Measurements from ENCODE around the gene ANKRD11.

DNA sequence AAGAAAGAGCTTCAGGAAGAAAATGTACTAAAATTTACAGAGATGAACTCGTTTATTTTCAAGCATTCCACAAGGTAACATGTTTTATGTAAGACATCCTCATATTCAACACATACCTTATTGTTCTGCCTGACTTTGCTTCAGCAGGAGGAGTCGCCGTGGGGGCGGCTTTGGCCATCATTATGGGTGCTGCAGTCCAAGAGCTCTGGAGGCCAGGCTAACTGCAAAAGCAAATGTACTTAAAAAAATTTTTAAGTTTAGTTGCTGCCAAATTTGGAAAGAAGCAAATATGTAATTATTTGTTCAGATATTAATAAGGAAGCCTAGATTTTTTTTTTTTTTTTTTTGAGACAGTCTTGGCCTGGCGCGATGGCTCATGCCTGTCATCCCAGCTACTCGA lies 13.7 kb upstream of the ANKRD11 start:
- TF ChIP-seq, protein P1, sequence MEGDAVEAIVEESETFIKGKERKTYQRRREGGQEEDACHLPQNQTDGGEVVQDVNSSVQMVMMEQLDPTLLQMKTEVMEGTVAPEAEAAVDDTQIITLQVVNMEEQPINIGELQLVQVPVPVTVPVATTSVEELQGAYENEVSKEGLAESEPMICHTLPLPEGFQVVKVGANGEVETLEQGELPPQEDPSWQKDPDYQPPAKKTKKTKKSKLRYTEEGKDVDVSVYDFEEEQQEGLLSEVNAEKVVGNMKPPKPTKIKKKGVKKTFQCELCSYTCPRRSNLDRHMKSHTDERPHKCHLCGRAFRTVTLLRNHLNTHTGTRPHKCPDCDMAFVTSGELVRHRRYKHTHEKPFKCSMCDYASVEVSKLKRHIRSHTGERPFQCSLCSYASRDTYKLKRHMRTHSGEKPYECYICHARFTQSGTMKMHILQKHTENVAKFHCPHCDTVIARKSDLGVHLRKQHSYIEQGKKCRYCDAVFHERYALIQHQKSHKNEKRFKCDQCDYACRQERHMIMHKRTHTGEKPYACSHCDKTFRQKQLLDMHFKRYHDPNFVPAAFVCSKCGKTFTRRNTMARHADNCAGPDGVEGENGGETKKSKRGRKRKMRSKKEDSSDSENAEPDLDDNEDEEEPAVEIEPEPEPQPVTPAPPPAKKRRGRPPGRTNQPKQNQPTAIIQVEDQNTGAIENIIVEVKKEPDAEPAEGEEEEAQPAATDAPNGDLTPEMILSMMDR (conservative IDR thresholded peaks at IDR 0.05 in 1 of 2, IDR thresholded peaks at IDR 0.05 in 1 of 2; ENCODE audit: low read depth in 1 of 2, low read length in 2 of 2), result no peak
- TF ChIP-seq EZH2 (IDR thresholded peaks at IDR 0.05; ENCODE audit: low read length, missing control alignments), result no peak
